Germinal center (tissue), 1 donor: ENCODE results near the gene GPR55.
"Not testable (repeated sequence)": the region's sequence is repeated elsewhere in the genome, so short reads cannot be mapped to it uniquely, and the experiment has no call there.

Source experiments
- DNase-seq: peaks from one replicate; pipeline ENCODE4 v3.0.0; 2012; ENCODE audit warnings: mixed read lengths, low spot score

The GPR55 gene

DNA sequence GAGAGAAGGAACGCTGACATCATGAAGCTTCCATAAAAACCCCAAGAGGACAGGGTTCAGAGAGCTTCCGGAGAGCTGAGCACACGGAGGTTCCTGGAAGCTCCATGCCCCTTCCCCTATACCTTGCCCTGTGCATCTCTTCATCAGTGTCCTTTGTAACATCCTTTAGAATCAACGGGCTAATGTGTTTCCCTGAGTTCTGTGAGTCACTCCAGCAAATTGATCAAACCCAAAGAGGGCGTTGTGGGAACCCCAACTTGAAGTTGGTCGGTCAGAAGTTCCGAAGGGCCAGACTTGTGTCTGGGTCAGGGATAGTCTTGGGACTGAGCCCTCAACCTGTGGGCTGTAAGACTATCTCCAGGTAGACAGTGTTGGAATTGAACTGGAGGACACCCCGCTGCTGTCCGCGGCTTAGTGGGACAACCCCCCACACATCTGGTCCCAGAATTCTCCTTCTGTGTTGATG, 25.9 kb upstream of the GPR55 start:
- no peak for DNase-seq

DNA sequence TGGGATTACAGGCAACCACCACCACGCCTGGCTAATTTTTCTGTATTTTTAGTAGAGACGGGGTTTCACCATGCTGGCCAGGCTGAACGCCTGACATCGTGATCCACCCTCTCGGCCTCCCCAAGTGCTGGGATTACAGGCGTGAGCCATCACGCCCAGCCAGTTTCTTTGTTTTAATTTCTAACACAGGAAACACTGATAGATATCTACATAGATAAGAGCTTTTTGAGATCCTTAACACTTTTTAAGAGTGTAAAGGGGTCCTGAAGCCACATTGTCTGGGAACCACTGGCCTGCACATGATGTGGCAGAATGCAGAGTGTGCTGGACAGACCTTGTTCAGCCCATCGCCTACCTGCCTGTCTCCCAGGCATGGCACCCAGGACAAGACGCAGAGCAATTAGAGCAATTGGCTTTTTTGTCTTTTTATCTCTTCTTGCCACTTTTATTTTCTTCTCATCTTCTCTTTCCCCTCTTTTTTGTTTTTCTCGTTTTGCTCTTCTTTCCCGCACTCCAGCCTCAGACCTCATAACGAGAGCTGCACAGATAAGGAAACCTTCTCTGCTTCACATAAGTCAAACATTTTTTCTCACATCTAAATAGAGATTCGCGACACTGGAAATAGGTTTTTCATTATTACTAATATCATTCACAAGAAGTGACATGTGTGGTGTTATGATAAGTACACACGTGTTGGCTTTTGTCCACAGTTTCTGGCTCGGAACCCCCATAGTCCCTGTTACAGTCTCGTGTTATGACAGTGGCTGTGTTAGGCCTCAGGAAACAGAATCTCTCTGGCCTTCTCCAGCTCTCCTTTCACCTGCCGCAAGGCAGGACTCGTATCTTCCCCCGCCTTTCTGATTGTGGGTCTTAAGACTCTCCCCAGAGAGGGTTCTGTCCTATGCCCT, 25.2 kb upstream of the GPR55 start:
- DNase-seq: no peak

DNA sequence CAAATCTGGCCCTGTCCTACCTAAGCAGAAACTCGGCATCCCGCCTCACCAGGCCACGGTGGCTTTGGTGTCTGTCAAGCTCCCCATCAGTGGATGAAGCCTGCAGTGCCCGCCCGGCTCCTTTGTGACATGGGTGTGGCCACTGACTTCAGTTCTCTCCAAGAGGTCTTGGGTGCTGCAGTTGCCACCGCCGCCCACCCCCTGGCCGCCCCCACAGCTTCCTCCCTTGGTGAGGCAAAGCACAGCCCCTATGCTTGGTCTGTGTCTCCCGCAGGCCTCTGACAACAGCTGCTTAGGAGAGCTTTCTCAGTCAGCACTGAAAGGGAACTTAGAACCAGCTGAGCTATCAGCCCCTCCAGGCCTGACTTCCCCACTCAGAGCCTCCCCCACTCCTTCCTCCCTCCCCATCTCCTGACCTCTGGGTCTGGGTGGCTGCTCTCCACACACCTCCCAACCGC, 22.9 kb upstream of the GPR55 start:
- no peak for DNase-seq

DNA sequence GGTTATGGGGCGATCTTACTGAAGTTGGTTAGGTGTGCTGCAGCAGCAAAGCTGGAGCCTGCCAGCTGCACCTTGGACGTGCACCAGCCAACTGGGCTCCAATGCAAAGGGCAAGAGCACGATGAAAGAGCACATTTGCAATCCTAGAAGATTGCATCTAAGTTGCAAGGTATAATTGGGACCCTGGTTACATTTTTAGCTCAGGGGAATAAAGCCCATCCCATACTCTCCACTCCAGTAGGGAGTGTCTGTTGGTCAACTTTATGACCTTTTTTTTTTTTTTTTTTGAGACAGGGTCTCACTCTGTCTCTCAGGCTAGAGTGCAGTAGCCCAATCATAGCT, 22.2 kb upstream of the GPR55 start:
- no peak for DNase-seq

DNA sequence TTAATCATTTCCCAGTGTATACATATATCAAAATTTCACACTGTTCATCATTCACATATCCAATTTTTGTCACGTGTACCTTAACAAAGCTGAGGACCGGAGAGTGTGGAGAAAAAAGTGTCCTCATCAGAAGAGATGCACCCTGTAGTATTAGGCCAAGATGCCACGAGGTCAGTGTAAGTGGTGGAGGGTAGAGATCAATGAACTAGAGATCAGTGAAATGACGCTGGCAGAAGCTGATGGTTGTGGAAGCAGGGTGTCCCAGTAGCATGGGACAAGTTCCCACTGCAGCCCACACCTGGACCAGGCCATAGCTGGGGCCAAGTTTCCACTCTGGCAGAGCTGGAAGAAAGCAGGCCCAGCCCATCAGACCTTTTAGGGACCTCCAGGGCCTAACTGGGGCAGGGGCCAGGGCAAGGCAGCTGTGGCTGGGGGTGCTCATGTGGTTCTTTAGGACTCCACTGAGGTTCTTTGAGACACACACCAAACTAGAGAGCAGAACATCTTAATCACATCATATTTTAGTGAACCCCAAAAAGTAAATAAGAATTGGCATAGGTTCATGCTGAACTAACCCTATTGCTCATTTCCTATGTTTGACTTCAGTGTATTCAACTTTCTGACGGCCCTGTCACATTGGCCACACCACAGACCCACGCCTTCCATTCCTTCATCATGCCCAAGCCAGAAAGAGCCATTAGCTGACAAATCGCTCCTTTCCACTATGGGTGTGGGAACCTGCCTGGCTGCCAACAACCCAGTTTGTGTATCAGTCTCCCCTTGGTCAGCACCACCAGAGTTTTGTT, 21.6 kb upstream of the GPR55 start:
- DNase-seq: no peak

DNA sequence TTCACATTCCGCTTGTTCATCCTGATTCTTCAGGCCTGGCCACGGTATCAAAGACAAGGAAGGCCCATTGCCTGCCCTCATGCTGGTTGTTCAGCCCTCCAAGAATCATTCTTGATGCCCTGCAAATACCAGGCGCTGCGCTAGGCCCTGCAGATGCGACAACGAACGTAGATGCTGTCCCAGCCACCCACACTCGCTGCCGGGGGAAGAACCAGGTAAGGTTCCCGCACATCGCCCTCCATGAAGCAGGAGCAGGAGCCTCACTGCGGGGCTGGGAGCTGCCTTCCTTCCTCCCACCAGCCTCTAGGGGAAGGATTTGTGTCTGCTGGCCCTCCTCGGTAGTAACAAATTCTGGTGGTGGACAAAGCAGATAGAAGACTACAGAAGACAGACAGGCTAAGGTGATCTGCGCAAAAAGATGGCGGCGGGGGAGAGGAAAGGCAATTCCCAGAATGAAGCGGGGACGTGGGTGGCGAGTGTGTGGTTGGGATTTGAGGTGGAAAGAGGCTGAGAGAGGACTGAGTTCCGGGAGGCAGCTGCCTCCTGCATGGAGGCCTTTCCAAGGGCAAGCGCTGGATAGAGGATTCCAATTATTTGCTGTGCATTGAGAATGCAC, 19.8 kb upstream of the GPR55 start:
- no peak for DNase-seq

DNA sequence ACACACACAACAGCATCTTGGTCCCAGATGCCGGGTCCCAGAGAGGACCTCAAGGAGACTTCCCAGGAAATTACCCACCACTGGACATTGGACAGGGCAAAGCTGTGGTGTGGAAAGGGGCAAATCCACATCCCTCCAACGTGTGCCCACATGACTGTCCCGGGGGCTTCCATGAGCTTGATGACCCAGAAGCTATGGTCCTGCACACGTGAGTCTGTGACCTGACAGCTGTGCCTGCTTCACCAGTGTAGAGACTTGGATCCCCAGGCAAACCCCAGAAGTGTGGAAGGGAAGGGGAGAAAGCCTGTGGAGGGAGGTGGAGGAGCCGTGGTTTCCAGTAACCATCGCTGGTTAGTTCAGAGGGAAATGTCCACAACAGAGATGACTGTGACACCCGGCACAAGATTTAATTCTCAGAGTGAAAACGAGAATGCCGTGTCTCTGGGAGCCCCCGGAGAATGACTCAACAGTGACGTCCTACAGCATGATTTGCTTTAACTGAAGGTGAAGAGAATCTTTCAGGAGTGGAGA, 19.1 kb upstream of the GPR55 start:
- DNase-seq: no peak

DNA sequence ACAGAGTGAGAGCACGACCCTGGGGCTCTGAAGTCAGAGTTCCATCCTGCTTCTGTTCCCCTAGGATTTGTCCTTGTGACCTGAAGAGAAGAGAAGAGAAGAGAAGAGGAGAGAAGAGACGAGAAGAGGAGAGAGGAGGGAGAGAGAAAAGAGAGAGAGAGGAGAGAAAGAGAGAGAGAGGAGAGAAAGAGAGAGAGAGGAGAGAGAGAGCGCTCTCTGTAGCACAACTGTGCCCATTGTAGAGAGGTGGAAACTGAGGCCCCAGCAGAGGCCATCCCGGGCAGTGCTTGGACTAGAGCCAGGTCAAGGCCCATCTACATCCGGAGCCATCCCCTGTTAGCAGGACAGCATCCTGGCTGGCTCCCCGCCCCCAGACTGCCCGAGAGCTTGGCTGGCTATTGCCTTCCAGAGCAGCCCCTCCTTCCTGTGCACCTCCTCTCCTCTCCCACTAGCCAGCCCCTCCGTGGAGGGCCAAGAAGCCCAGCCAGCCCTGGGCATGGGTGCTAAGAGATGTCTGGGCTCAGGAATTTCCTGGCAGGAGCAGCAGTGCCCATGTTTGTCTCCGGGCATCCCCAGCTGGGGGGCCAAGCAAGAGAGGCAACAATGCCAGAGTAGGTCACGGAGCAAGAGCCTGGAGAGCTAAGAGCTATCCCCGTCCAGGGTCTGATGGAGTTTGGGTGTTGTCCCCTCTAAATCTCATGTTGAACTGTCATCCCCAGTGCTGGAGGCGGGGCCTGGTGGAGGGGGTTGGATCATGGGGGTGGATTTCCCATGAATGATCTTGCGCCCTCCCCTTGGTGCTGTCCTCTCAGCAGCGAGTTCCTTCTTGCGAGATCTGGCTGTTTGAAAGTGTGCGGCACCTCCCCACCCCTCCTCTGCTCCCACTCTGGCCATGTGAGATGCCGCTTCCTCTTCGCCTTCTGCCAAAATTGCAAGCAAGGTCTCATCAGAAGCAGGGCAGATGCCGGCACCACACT, 18.2 kb upstream of the GPR55 start:
- peak; percentile 58 for DNase-seq

DNA sequence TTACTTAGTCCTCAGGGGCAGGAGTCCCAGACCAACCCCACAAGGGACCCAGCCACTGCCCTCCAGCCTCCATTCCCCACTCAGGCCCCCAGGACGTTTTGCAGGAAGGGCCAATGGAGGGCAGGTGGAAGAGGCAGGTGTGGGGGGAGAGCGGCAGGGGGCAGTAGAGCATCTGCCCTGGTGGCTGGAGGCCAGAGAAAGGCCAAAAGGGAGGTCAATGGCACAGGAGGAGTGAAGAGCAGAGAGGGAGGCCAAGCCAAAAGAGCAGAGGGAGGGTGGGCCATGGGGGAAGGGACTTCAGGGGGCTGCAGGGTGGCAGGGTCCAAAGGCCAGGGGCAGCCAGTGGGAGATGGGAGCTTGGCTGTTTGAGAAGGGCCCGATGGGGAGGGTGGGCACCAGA, 17.3 kb upstream of the GPR55 start:
- DNase-seq: no peak

DNA sequence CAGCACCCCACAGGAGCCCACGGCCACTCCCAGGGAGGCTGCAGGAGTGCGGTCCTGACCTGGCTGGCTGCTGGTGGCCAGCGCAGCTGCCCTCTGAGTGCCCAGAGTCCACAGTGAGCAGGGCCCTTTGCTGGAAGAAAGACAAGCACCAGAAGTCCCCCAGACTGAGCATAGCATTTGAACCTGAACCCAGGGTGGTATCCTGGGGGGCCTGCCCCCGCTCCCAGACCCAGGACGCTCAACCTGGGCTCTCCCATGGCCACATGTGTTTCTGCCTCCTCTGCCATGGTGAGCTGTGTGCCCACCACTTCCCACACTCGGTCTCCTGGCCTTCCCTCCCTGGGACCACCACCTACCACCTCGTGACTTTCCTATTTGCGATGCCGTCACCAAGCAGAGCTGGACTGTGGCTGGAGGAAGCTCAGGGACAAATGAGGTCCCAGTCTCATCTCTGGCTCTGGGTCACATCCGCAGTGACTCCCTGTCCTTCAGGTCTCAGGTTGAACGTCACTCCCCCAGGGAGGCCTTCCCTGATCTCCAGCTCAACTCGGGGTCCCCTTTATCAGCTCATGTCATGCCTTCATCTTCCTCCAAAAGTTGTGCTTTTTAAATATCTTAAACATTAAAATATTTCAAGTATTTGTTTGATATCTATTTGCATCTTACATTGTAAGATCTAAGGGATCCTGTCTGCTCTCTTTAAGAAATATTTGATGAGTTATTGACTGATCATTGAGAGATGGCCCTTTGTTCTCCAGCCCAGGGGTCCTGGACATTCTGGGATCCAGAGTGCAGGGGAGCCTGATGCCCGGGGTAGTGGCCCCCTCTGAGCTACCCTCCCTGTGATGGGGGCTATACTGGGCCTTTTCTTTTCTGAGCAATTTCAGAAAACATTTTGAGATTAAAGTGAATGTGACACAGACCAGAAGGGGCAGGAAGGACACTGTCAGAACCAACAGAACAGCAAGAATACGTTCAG, 16.4 kb upstream of the GPR55 start:
- no peak for DNase-seq

DNA sequence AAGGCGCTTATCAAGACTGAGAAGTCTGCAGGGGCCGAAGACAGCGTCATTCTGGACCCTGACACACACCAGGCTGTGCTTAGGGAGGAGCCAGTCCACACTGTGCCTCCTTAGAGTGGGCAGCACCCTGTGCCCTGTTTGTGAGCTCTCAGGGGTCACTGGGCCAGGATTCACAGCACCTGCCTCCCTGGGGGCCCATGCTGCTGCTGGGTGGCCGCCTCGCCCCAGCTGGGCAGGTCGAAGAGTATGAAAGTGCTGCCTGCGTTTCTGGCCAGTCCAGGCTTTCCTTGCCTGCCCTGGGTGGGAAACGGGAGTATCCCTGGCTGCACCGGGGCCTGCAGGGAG, 15.4 kb upstream of the GPR55 start:
- DNase-seq: no peak

DNA sequence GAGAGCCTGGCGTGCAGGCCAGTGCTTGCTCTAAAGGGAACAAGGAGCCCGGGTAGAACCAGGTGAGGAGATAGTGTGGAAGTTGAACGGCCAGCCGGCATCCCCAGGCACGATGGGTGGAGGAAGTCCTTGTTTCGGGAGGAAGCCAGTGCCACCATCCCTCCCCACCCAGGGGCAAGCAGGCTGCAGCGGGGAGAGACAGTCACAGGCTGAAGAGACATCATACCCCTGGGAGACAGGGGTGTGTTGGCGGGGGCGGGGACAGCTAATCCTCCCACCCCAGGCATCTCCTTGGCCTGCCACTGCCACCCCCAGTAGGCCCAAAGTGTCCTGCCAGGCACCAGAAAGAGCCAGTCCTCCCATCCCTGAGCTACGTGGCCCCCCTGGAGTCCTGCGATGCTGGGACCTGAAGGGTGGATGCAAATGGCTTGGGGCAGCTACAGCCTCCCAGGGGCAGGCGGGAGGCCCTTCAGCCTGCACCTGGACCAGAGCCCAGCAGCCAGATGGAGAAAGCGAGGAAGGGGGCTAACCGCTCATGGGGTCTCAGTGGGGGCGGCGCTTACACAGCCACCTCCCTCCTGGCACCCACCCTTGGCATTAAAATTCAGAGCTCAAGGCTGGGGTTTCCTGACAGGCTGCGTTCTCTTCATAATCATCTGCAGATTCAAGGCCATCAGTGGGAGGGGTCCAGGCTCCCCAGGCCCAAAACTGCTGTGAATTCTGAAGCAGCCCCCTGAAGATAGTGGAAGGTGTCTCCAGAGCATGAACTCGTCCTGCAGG, 14.8 kb upstream of the GPR55 start:
- no peak for DNase-seq

DNA sequence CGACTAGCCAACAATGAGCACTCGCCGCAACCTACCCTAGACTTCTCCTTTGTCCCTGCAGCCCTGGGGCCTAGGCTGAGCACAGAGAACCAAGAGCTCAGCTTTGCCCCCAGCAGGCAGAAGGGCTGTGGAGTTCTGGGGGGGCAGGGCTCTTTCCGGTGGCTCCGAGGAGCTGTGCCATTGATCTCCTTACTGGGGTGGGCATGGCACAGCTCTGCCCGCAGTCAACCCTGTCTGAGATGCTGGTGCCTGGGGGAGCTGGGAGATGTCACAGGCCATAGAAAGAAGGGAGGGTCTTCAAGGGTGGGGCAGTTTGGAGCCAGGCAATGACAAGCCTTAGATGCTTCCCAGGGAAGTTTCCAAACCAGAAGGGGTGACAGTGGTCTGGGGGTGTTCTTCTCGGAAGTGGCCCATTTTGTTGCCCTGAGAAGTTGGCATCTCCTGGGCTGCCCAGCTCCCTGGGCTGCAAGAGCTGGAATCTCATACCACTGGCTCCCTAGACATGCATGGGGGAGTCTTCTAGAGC, 14.1 kb upstream of the GPR55 start:
- DNase-seq: no peak

DNA sequence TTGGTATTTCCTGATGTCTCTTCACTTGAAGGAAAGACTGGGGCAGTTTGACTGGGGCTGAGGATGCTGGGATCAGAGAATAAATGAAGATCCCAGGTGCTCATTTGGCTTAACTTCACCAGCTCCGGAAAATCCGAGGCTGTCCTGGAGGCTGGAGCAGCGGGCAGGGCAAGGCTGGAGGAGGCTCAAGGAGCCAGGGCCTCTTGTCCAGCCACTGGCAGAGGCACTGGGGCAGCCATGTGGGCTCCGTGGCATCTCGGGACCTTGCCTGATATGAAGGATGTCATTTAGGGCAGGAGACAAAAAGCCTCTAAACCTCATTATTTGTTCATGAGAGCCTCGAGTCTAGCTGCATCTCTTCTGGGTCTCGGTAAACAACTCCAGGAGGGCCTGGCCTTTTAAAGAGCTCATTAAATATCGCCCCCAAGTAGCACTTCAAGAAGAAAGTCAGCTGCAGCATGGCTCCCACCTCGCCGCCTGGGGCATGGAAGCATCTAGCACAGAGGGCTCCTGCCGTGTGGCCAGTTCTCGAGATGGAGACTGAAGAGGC, 13.5 kb upstream of the GPR55 start:
- DNase-seq: no peak

DNA sequence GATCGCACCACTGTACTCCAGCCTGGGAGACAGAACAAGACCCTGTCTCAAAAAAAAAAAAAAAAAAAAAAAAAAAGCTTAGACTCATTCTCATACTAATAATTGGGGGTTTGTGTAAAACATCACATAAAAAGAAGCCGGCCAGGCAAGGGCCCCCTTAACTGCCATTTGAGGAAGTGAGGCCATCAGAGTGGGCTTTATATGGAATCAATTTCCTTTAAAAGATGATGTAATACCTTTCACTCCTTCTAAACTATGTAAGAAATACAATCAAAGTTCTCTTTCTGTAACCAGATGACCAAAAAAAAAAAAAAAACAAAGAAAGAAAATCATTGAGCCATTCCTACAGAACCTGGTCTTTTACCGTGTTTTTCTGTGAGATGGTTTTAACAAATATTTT, 13.1 kb upstream of the GPR55 start:
- no peak for DNase-seq

DNA sequence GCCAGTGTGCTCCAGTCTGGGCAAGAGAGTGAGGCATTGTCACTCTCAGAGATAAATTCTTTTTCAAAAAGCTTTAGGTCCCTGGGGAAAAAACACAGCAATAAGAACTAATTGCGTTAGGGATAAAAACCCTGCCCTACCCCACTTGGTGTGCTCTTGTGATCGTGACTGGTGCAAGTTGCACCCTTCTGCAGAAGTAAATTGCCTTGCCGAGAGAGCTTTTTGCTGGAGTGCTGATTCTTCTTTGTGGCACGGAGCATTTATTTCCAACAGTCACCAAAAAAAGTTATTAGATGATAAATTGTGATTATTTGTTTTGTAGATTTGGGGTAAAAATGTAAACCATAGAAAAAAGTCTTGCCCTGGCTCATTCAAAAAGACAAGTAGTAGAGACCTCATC, 12.3 kb upstream of the GPR55 start:
- no peak for DNase-seq

DNA sequence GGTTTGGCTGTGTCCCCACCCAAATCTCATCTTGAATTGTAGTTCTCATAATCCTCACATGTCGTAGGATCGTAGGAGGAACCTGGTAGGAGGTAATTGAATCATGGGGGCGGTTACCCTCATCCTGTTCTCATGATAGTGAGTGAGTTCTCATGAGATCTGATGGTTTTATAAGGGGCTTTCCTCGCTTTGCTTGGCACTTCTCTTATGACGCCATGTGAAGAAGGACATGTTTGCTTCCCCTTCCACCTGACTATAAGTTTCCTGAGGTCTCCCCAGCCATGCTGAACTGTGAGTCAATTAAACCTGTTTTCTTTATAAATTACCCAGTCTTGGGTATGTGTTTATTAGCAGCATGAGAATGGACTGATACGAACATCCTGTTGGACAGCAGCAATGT, 11.2 kb upstream of the GPR55 start:
- DNase-seq: not testable (repeated sequence)

DNA sequence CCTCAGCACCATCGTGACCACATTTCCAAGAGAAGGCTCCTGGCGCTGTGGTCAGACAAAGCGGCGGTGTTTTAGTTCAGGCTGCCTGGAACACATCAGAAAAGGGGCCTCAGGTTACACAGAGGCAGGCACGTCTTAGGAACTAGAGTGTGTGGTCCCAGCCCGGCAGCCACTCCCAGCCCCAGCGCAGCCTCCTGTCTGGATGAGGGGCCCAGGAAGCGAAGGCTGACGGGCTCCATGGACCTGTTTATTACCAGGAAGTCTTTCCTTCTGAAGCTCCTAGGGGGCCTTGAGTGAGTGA, 10.0 kb upstream of the GPR55 start:
- DNase-seq: no peak
